Bladder microvascular endothelial cell (primary cell): ENCODE results near the gene ADAMTS1. TPM values are rescaled to one million over a fixed set of nuclear protein-coding genes. Genes with fewer than 3 reads are reported as not detected.

Experiments
- total RNA-seq: library from RNA; depleted of rRNA; stranded (reverse); fragments of >200 nt; gene quantifications from 2 replicates; pipeline ENCODE4 v1.2.3, GENCODE V29; 2014

The ADAMTS1 gene
- 8.9 and 20.7 TPM in 2 replicates for total RNA-seq

GRCh38 chr21:26845066-26845758, at the start of gene ADAMTS1:
Gene ADAMTS1 (minus strand): TSS chr21:26845409. CDS start chr21:26844954, 455 bp downstream.

Other genes with a start within 250 kb of the ADAMTS1 start
- gene ADAMTS5, start 121.7 kb upstream of the ADAMTS1 start, total RNA-seq: under 0.01 and 0.06 TPM in 2 replicates